Measurements from ENCODE around the gene UTP25.
"Not testable (repeated sequence)": the region's sequence is repeated elsewhere in the genome, so short reads cannot be mapped to it uniquely, and the experiment has no call there.

The UTP25 gene

DNA sequence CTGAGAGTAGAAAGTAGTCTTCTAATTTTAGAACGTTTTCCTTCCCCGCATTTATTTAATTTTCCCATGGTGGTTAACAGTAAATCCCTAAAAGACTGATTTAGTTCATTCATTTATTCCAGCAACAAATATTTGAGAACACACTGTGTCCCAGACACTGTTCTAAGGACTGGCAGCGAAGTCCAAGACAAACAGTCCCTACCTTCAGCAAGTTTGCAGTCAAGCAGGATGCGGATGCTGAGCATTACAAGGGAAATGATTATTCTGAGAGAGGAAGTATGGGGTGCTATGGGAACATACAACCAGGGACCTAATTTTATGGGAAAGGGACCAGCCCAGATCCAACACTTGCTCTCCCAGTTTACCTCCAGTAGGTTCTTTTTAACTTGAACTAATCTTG is 42.2 kb upstream of the UTP25 start:
- TF ChIP-seq, protein P1, sequence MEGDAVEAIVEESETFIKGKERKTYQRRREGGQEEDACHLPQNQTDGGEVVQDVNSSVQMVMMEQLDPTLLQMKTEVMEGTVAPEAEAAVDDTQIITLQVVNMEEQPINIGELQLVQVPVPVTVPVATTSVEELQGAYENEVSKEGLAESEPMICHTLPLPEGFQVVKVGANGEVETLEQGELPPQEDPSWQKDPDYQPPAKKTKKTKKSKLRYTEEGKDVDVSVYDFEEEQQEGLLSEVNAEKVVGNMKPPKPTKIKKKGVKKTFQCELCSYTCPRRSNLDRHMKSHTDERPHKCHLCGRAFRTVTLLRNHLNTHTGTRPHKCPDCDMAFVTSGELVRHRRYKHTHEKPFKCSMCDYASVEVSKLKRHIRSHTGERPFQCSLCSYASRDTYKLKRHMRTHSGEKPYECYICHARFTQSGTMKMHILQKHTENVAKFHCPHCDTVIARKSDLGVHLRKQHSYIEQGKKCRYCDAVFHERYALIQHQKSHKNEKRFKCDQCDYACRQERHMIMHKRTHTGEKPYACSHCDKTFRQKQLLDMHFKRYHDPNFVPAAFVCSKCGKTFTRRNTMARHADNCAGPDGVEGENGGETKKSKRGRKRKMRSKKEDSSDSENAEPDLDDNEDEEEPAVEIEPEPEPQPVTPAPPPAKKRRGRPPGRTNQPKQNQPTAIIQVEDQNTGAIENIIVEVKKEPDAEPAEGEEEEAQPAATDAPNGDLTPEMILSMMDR (conservative IDR thresholded peaks at IDR 0.05; ENCODE audit: control insufficient read depth, insufficient read depth, low read depth, low read length) = no peak
- H3K4me3 ChIP-seq (ENCODE audit: control insufficient read depth, low read depth, low read length) = no peak overlapping the region
- no peak for DNase-seq (ENCODE audit: low read depth)

DNA sequence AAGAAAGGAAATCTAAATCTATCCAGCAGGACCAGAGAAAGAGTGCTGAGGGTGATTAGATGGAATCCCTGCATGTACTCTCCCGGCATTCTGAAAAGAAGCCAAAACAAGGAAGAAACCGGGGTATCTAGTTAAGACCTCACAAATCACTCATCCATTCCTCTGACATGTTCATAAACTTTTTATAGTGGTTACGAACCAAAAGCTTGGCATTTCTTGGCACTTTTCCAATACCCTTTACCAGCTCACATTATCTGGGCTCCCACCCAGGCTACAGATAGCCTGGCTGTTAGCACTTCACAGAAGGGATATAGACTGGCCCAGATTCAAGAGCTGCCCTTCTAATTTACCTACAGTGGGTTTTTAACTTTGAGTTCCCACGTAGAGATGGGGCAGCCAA is 41.6 kb upstream of the UTP25 start:
- no peak overlapping the region for H3K4me3 ChIP-seq (ENCODE audit: control insufficient read depth, low read depth, low read length)
- no peak for DNase-seq (ENCODE audit: low read depth)
- TF ChIP-seq, protein P1 (conservative IDR thresholded peaks at IDR 0.05; ENCODE audit: control insufficient read depth, insufficient read depth, low read depth, low read length) = no peak

DNA sequence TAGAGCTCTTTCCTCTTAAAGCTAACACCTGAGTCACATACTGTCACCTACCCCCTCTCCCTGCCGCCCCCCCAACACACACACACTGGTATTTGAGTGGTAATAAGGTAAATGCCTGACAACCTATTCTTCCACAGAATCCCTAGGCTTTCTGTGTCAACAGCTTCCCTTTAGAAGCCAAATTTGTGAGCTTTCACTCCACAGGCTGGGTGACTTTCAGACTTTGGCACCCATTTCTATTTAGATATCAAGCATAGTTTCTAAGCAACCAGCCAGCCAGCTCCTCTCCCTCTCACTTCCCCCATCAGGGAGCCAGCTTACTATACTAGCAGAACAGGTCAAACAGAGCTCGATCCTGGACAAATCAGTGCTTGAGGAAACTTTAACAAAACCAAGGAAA is 40.2 kb upstream of the UTP25 start:
- TF ChIP-seq, protein P1 (conservative IDR thresholded peaks at IDR 0.05; ENCODE audit: control insufficient read depth, insufficient read depth, low read depth, low read length) = no peak
- no peak for DNase-seq (ENCODE audit: low read depth)
- H3K4me3 ChIP-seq (ENCODE audit: control insufficient read depth, low read depth, low read length) = no peak overlapping the region

DNA sequence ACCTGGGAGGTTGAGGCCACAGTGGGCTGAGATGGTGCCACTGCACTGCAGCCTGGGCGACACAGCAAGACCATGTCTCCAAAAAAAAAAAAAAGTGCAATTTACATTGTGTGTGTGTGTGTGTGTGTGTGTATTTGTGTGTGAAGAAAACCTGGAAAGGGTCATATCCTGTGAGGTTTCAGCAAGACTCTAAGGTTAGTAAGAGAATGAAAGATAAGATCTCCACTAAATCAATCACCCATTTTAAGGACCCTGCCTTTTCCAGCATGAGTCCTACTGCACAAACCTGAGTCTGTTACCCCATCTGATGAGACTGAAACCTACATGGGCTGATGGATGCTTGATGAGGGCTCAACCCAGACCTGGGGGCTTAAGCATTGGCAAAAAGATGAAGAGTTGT is 38.5 kb upstream of the UTP25 start:
- DNase-seq (ENCODE audit: low read depth) = no peak
- TF ChIP-seq, protein P1 (conservative IDR thresholded peaks at IDR 0.05; ENCODE audit: control insufficient read depth, insufficient read depth, low read depth, low read length) = no peak
- H3K4me3 ChIP-seq (ENCODE audit: control insufficient read depth, low read depth, low read length) = no peak overlapping the region

DNA sequence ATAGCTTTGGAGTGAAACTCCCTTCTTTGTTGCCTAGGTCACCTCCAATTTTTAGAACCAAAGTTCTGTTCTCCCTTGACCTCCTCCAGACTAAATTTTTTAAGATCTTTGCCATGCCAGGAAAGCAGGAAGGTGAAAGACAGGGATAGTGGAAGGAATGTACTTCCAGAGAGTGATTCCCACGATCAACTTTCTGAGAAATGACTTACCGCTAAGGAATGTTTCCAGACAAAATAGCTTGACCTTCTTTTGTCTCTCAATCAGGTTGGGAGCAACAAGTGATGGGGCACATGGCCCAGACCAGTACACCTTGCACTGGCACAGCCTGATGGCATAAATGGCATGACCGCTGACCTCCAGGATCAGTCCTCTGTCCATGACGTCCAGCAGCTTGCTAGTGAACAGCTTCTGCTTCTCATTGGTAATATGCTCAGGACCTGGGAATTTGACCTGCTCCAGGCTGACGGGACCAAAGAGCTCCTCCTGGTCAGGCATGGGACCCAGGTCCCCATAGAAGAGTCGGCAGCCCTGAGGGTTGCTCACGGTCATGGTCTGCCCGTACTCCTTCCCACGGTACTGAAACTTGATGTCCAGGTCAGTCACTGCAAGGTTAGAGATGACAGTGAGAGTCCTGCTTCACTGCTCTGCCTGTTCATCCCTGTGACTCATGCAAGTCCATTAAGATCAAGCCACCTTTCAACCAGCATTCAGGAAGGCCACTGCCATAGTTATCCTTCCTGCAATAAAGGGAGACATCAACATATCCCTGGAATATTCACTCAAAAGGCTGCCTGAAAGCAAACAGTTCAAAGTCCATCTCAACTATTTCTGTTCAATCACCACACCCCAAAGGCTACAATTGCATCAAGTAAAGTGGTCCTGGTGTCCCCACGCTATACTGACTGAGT is 37.2 kb upstream of the UTP25 start:
- TF ChIP-seq, protein P1 (conservative IDR thresholded peaks at IDR 0.05; ENCODE audit: control insufficient read depth, insufficient read depth, low read depth, low read length) = no peak
- no peak for DNase-seq (ENCODE audit: low read depth)
- no peak overlapping the region for H3K4me3 ChIP-seq (ENCODE audit: control insufficient read depth, low read depth, low read length)

DNA sequence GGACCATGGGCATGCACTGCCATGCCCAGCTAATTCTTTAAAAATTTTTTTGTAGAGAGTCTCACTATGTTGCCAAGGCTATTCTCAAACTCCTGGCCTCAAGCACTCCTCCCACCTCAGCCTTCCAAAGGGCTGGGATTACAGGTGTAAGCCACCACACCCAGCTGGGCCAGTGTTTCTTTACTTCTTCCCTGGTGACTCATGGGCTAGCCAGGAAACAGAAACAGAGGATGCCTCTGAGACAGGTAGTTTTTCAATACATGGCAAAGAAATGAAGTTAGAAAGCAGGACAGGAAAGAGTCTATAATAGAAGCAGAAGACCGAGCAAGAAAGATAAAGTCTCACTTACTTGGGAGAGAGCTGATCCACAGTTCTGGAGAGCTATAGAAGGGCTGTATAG is 35.9 kb upstream of the UTP25 start:
- H3K4me3 ChIP-seq (ENCODE audit: control insufficient read depth, low read depth, low read length) = no peak overlapping the region
- DNase-seq (ENCODE audit: low read depth) = no peak
- TF ChIP-seq, protein P1 (conservative IDR thresholded peaks at IDR 0.05; ENCODE audit: control insufficient read depth, insufficient read depth, low read depth, low read length) = no peak

DNA sequence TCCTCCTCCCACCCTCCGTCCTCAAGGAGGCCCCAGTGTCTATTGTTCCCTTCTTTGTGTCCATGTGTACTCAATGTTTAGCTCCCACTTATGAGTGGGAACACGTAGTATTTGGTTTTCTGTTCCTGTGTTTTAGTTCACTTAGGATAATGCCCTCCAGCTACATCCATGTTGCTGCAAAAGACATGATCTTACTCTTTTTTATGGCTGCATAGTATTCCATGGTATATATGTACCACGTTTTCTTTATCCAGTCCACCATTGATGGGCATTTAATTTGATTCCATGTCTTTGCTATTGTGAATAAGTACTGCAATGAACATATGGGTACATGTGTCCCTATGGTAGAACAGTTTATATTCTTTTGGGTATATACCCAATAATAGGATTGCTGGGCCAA is 34.1 kb upstream of the UTP25 start:
- not testable (repeated sequence) for DNase-seq (ENCODE audit: low read depth); H3K4me3 ChIP-seq (ENCODE audit: control insufficient read depth, low read depth, low read length)

Data from fibroblast of mammary gland (primary cell).